NCI-H510A (cell line): ENCODE measurements around the gene THOC3.
"Not testable (repeated sequence)": the region's sequence is repeated elsewhere in the genome, so short reads cannot be mapped to it uniquely, and the experiment has no call there.

ENCODE experiments used
- DNase-seq: peaks from one replicate; lab custom pipeline; 2025; lab: John Stamatoyannopoulos, UW

THOC3 gene

DNA sequence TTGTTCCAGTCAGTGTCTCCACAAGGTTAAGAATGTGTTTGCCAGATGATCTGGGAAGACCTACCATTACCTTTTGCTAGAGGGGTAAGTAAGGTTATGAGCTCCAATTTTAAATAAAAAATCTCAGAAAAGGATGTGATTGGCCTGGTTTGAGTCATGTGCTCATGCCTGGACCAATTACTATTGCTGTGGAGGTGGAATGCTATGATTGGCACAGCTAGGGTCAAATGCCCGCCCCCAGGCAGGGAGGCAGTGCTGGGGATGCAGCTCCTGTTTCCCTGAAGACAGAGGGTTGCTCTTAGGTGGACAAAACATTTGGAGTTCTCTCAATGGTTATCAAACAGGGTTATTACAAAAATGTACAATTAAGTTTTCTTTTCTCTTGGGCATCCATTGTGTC lies 29.6 kb downstream of the THOC3 start:
- not testable (repeated sequence) for DNase-seq

DNA sequence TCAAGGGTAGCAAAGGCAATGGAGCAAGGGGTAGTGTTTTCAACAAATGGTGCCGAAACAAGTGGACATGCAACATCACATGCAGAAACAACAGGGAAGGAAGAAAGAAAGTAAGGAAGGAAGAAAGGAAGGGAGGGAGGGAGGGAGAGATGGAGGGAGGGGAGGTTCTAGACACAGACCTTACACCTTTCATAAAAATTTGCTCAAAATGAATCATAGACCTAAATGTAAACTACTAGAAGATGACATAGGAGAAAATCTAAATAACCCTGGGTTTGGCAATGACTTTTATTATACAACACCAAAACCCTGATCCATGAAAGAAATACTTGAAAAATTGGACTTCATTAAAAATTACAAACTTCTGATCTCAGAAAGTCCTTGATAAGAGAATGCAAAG lies 39.4 kb downstream of the THOC3 start:
- not testable (repeated sequence) for DNase-seq

DNA sequence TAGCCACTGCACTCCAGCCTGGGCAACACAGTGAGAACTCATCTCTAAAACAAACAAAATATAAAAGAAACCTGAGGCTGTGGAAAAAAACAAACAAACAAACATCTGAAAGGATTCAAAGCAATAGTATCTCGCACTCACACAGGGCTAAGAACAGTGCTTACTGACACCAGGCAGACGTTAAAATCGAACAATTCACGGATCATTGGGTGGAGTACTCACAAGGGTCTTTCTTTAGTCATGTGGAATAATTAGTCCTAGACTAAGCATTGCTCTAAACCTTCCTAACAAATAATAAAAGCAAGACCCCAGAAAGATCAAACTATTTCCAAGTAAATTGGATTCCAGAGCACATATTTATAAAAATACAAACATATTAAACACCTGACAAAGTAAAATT lies 43.0 kb downstream of the THOC3 start:
- not testable (repeated sequence) for DNase-seq

DNA sequence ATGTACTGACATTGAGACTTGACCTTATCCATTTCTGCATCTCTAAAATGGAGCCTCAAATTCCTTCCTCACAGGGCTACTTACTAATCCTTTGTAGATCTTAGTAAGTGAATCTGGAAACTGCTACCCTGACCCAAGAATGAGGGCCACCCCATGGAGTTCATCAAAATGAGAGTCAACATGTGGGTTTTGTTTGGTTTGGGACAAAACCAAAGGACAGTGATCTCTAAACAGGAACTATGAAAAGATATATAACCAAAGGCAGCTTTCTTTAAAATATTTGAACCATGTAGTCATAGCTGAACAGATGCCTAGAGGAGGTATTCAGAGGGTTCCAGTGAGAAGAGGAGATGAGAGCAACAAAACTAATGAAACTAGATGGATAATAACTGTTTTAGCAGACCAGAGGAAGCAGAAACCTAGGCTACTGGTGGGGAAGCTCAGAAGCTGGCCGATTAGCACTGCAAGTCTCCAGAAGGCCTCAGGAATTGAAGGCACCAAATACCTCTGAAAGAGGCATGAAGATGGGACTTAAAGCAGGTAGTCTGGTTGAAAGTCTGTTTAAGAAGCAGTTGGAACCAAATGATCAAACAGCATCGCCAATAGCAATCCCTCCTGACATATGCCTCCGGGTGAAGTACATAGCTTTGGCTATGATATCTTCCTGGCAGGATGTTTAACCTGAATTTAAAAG lies 45.8 kb downstream of the THOC3 start:
- no peak for DNase-seq

DNA sequence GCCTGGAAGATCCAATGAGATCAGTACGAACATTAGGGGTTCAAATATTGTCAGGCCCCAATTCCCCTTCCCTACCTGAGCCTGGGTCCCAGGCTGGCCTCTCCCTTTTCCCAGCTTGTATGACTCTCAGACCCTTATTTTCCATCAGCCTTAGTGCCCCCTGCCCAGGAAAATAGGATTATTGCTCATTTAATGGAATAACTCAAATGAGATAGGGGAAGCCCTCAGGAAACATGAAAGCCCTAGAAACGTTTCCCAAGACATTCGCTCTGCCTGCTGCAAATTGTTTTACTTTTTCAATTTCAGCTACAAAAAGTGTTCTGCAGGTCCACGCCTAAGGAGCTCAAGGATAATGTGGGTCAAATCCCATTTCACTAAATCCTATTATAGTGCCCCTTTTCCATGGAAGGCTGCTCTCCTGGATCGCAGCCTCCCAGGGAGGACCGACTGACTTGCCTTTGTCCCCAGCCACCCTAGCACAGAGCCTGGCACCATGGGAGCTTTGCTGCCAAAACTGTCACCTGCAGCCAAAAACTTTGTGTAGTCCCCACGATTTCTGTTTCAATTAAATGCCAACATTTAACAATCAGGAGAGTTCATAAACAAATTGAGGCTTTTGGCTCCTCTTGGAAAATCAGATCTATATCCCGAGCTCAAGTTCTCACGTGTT lies 46.9 kb downstream of the THOC3 start:
- DNase-seq, result no peak

DNA sequence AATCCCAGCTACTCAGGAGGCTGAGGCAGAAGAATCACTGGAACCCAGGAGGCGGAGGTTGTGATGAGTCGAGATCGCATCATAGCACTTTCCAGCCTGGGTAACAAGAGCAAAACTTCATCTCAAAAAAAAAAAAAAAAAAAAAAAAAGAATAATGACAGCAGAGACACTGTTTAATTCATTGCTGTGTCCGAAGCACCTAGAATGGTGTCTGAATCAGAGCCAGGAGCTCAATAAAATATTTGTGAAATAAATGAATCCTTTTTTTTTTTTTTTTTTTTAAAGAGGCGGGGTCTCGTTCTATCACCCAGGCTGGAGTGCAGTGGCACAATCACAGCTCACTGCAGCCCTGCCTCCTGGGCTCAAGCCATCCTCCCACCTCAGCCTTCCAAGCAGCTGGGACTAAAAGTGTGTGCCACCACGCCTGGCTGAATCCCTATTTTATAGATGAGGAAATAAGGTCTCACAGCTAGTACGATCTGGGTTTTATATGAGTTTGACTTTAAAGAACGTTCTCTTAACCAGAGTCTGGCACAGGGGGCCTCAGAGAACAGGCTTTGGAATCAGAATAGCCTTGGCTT lies 47.8 kb downstream of the THOC3 start:
- DNase-seq, result no peak

DNA sequence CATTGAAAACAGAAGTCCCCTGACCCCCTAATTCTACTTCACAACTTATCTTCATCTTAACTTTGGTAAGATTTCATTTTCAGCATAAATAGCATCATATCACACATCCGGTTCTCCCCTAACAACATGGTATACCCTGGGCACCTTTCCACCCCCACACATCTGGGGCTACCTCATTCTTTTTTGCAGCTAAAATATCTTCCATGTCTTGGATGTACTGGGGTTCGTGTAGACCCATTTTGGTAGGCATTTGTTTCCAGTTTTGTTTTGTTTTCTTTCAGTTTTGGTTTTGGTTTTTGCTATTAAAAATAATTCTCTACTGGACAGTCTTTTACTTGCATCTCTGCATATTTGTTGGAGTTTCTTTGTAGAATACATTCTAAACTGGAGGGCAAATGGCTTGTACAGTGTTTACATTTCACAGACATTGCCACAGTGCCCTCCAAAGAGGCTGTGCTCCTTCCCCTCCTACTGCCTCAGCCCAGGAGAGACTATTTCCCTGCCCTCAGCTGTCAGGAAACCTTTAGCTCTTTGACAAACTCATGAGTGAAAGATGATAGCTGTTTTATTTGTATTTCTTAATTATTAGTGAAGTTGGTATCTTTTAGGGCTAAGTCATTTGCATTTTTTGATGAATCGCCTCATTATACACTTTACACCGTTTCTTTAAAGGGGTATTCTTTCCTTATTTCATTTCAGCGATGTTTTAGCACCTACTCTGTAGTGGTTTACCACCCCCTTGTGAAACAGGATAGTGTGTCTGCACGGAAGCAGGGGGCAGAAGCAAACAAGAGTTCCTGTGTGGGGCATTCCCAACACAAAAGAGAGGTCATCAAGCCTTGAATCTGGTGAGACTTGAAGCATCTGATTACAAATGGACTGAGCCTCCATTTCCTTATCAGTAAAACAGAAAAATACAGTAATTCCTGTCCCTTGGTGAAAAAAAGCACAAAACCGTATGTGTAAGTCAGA lies 52.8 kb downstream of the THOC3 start:
- not testable (repeated sequence) for DNase-seq

DNA sequence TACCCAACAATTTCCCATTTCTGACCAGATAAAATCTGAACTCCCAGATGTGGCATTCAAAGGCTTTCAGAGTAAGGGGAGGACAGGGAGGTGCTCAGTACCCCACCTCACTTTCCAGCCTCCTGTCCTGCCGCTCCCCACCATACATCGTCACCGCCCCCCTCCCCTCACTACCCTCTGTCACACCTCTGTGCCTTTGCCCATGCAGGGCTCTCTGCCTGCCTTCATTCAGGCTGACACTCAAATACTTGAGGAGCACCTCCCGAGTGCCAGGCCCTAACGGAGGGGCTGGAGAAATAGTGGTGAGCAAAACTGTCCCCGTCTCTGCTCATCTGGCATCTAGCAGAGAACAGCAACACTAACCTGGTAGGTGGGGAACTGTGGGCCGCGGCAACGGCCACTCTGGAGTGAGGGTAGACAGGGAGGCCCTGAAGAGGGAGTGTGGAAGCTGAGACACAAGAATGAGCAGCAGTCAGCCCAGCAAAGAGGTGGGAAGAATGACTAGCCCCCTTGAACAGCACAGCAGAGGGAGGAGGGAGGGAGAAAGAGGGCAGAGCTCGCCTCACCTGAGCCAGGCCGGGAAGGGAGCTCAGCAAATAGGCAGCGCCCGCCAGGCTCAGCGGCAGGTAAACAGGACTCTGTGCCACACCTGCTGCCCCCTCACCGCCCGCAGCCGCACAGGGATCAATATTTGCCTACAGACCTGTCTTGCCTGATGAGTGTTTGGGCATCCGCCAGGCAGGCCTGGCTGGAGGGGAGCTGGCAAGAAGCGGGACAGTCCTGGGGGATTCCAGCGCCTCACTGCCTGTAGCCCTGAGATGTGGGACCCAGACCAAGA lies 54.1 kb downstream of the THOC3 start:
- not testable (repeated sequence) for DNase-seq

DNA sequence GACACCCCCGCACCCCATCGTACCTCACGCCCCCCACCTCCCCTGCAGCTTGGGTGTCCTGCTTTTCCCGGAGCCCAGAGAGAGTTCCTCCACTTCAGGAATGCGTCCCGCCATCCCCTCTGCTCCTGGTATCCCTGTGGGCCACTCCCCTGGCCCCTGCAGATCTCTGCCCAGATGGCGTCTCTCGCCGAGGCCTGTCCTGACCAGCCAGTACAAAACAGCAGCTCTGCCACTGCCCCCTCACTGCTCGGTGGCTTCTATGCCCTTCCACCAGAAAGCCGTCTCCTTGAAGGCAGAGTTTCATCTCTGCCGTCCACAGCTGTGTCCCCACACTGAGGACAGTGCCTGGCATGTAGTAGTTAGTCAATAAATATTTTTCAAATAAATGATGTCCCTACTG lies 58.0 kb downstream of the THOC3 start:
- not testable (repeated sequence) for DNase-seq
